Loucy (cell line): ENCODE results near the gene SCN5A.
"Not testable (repeated sequence)": the region's sequence is repeated elsewhere in the genome, so short reads cannot be mapped to it uniquely, and the experiment has no call there.

Experiments
- H2AFZ ChIP-seq: fragments of 200-600 bp; sonication (generic); 2 replicates; pipeline ENCODE4 v1.6.0; 2016; ENCODE audit warnings: antibody characterized with exemption, mild to moderate bottlenecking, low read length, moderate library complexity
- H3F3A ChIP-seq: fragments of 200-600 bp; 2 replicates; pipeline ENCODE4 v1.6.0; 2016; ENCODE audit warnings: antibody characterized with exemption, low read depth, mild to moderate bottlenecking
- H3K27me3 ChIP-seq: fragments of 200-600 bp; sonication (generic); 2 replicates; pipeline ENCODE4 v1.6.1; 2014; ENCODE audit warnings: low read length, mild to moderate bottlenecking; ENCODE audit not compliant: insufficient read depth, poor library complexity, severe bottlenecking
- H3K36me3 ChIP-seq: fragments of 200-600 bp; sonication (generic); 2 replicates; pipeline ENCODE4 v1.6.1; 2016; ENCODE audit warnings: low read length; ENCODE audit not compliant: insufficient read depth
- H3K4me1 ChIP-seq: fragments of 200-600 bp; sonication (generic); 2 replicates; pipeline ENCODE4 v1.5.1; 2014; ENCODE audit warnings: low read length, mild to moderate bottlenecking; ENCODE audit not compliant: insufficient read depth, poor library complexity, severe bottlenecking
- H3K4me2 ChIP-seq: fragments of 200-600 bp; sonication (generic); 2 replicates; pipeline ENCODE4 v1.6.0; 2014; ENCODE audit warnings: antibody characterized with exemption, low read length, low read depth, mild to moderate bottlenecking; ENCODE audit not compliant: poor library complexity, severe bottlenecking
- H3K4me3 ChIP-seq: fragments of 200-600 bp; sonication (generic); 2 replicates; pipeline ENCODE4 v1.5.1; 2014; ENCODE audit warnings: low read length, mild to moderate bottlenecking, mixed read lengths; ENCODE audit not compliant: poor library complexity, severe bottlenecking
- H3K79me2 ChIP-seq: fragments of 200-600 bp; sonication (generic); 2 replicates; pipeline ENCODE4 v1.6.1; 2014; ENCODE audit warnings: low read length; ENCODE audit not compliant: insufficient read depth
- H3K9ac ChIP-seq: fragments of 200-600 bp; sonication (generic); 2 replicates; pipeline ENCODE4 v1.6.0; 2014; ENCODE audit warnings: mild to moderate bottlenecking, low read depth, low read length, moderate library complexity; ENCODE audit not compliant: poor library complexity, severe bottlenecking
- H3K9me2 ChIP-seq: fragments of 200-600 bp; sonication (generic); replicated peaks from 2 replicates; pipeline ENCODE4 v1.6.1; 2016; ENCODE audit warnings: low read depth, low read length, mixed read lengths
- H3K9me3 ChIP-seq: fragments of 200-600 bp; sonication (generic); 2 replicates; pipeline ENCODE4 v1.6.1; 2014; ENCODE audit warnings: mild to moderate bottlenecking, antibody characterized with exemption, low read length, low read depth; ENCODE audit not compliant: insufficient read depth
- H4K20me1 ChIP-seq: fragments of 200-600 bp; sonication (generic); 2 replicates; pipeline ENCODE4 v1.6.0; 2014; ENCODE audit warnings: antibody characterized with exemption, low read length, mild to moderate bottlenecking; ENCODE audit not compliant: insufficient read depth, poor library complexity, severe bottlenecking
- EZH2phosphoT487 ChIP-seq: fragments of 200-600 bp; IDR thresholded peaks from 2 replicates; pipeline ENCODE4 v1.6.1; 2018; ENCODE audit warnings: antibody characterized with exemption, mild to moderate bottlenecking, moderate library complexity, borderline replicate concordance
- TF ChIP-seq, protein P1 (sequence below): fragments of 200-600 bp; sonication (generic); conservative IDR thresholded peaks from 2 replicates; pipeline ENCODE4 v1.5.1; 2014; ENCODE audit warnings: mild to moderate bottlenecking, antibody characterized with exemption, low read length

SCN5A gene

GRCh38 chr3:38573111-38573510 lies 76.4 kb downstream of the SCN5A start:
- H3K36me3 ChIP-seq, result no peaks in the 10 kb centered on the region
- H3K9ac ChIP-seq, result no peak overlapping the region
- no peak for TF ChIP-seq EZH2phosphoT487
- TF ChIP-seq, protein P1, sequence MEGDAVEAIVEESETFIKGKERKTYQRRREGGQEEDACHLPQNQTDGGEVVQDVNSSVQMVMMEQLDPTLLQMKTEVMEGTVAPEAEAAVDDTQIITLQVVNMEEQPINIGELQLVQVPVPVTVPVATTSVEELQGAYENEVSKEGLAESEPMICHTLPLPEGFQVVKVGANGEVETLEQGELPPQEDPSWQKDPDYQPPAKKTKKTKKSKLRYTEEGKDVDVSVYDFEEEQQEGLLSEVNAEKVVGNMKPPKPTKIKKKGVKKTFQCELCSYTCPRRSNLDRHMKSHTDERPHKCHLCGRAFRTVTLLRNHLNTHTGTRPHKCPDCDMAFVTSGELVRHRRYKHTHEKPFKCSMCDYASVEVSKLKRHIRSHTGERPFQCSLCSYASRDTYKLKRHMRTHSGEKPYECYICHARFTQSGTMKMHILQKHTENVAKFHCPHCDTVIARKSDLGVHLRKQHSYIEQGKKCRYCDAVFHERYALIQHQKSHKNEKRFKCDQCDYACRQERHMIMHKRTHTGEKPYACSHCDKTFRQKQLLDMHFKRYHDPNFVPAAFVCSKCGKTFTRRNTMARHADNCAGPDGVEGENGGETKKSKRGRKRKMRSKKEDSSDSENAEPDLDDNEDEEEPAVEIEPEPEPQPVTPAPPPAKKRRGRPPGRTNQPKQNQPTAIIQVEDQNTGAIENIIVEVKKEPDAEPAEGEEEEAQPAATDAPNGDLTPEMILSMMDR, result no peak

GRCh38 chr3:38567498-38567897 lies 82.0 kb downstream of the SCN5A start:
- H3K9me3 ChIP-seq, result no peaks in the 10 kb centered on the region
- no peak overlapping the region for H2AFZ ChIP-seq
- H3K4me2 ChIP-seq, result no peak overlapping the region
- H3K27me3 ChIP-seq, result no peaks in the 10 kb centered on the region
- no peaks in the 10 kb centered on the region for H3K79me2 ChIP-seq
- no peaks in the 10 kb centered on the region for H3F3A ChIP-seq
- no peaks in the 10 kb centered on the region for H3K9me2 ChIP-seq
- H3K9ac ChIP-seq, result no peak overlapping the region
- no peaks in the 10 kb centered on the region for H3K36me3 ChIP-seq
- no peaks in the 10 kb centered on the region for H4K20me1 ChIP-seq
- no peak overlapping the region for H3K4me3 ChIP-seq
- no peaks in the 10 kb centered on the region for H3K4me1 ChIP-seq
- TF ChIP-seq, protein P1, result no peak
- TF ChIP-seq EZH2phosphoT487, result no peak

More at GRCh38 chr3:38573111-38573510, 76.4 kb downstream of the SCN5A start:
- no peaks in the 10 kb centered on the region for H3K9me2 ChIP-seq
- no peak overlapping the region for H2AFZ ChIP-seq
- H3K4me2 ChIP-seq, result no peak overlapping the region
- H4K20me1 ChIP-seq, result no peaks in the 10 kb centered on the region
- no peaks in the 10 kb centered on the region for H3K79me2 ChIP-seq
- no peak overlapping the region for H3K4me3 ChIP-seq
- no peaks in the 10 kb centered on the region for H3K4me1 ChIP-seq
- no peaks in the 10 kb centered on the region for H3K9me3 ChIP-seq
- no peaks in the 10 kb centered on the region for H3F3A ChIP-seq
- no peaks in the 10 kb centered on the region for H3K27me3 ChIP-seq

- H3K4me1 ChIP-seq, H3F3A ChIP-seq, H3K9me2 ChIP-seq, H2AFZ ChIP-seq, H3K9ac ChIP-seq, H3K9me3 ChIP-seq, H3K36me3 ChIP-seq, H3K79me2 ChIP-seq, H3K4me3 ChIP-seq, H3K27me3 ChIP-seq, H3K4me2 ChIP-seq, H4K20me1 ChIP-seq: not testable (repeated sequence)
These were observed 82.7 kb downstream of the SCN5A start for GRCh38 chr3:38566794-38567193.

DNA sequence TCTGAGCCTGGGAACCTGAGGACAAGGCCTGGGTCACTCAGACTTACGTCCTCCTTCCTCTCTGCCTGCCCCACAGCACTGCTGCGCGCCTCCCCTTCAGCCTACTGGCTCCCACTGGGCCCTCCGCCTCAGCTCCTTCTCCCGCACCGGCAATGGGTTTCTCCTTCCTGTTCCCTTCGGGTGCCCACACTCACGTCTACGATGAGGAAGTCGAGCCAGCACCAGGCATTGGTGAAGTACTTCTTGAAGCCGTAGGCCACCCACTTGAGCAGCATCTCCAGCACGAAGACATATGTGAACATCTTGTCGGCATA lies 83.3 kb downstream of the SCN5A start:
- no peak overlapping the region for H2AFZ ChIP-seq
- no peaks in the 10 kb centered on the region for H3K9me3 ChIP-seq
- H3K36me3 ChIP-seq, result no peaks in the 10 kb centered on the region
- H3K4me2 ChIP-seq, result no peak overlapping the region
- no peaks in the 10 kb centered on the region for H4K20me1 ChIP-seq
- H3K9me2 ChIP-seq, result no peaks in the 10 kb centered on the region
- TF ChIP-seq, protein P1, result no peak
- TF ChIP-seq EZH2phosphoT487, result no peak
- no peak overlapping the region for H3K4me3 ChIP-seq
- no peak overlapping the region for H3K9ac ChIP-seq
- H3K27me3 ChIP-seq, result no peaks in the 10 kb centered on the region
- no peaks in the 10 kb centered on the region for H3K4me1 ChIP-seq
- no peaks in the 10 kb centered on the region for H3F3A ChIP-seq
- H3K79me2 ChIP-seq, result no peaks in the 10 kb centered on the region
